Stimulated activated naive CD4-positive, alpha-beta T cell treated with Interleukin-2 at 50 U/mL for 16 hours (primary cell): Measurements from ENCODE around the gene PACS2.
A peak's percentile ranks its signal among the peaks of the same experiment; 100 is the strongest.
"Not testable (repeated sequence)": the region's sequence is repeated elsewhere in the genome, so short reads cannot be mapped to it uniquely, and the experiment has no call there.

ENCODE experiments used
- DNase-seq: peaks from one replicate; lab custom pipeline; 2025; lab: John Stamatoyannopoulos, UW

PACS2 gene

GRCh38 chr14:105350450-105351244, 36.1 kb downstream of the PACS2 start:
- DNase-seq = no peak

- DNase-seq = no peak
Observed at GRCh38 chr14:105351410-105351809, 36.9 kb downstream of the PACS2 start.

DNA sequence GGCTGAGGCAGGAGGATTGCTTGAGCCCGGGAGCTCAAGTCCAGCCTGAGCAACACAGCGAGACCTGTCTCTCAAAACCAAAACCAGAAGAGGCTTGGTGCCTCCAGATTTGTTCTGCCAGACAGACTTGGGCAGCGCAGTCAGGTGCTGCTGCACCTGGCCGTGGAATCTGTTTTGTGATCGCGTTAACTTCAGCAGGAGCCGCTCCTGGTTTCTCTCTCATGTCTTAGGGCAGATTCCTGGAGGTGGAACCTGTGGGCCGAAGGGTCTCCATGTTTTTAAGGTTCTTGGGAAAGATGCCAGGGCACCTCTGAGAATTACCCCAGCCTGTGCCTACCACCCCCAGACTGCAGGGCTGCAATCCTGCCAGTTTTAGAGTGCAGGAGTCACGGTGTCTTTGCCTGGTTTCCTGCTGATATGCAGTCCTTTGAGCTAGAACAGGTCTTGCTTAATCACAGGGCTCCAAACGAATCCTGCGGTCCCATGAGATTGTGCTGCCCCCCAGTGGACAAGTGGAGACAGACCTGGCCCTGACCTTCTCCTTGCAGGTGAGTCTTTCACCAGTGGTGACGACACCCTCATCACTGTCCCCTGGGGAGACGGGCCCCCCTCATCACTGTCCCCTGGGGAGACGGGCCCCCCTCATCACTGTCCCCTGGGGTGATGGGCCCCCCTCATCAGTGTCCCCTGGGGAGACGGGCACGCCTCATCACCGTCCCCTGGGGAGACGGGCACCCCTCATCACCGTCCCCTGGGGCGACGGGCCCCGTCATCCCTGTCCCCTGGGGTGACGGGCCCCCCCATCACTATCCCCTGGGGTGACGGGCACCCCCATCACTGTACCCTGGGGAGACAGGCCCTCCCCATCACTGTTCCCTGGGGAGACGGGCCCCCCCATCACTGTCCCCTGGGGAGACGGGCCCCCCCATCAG, 37.6 kb downstream of the PACS2 start:
- peak; percentile 80 for DNase-seq

DNA sequence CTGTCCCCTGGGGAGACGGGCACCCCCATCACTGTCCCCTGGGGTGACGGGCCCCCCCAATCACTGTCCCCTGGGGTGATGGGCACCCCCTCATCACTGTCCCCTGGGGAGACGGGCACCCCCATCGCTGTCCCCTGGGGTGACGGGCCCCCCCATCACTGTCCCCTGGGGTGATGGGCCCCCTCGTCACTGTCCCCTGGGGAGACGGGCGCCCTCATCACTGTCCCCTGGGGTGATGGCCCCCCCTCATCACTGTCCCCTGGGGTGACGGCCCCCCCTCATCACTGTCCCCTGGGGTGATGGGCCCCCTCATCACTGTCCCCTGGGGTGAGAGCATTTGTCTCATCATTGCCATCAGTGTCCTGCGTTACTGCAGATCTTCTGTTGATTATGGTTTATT, 38.6 kb downstream of the PACS2 start:
- DNase-seq = no peak

- DNase-seq = no peak
Observed at GRCh38 chr14:105354541-105354940, 40.0 kb downstream of the PACS2 start.

DNA sequence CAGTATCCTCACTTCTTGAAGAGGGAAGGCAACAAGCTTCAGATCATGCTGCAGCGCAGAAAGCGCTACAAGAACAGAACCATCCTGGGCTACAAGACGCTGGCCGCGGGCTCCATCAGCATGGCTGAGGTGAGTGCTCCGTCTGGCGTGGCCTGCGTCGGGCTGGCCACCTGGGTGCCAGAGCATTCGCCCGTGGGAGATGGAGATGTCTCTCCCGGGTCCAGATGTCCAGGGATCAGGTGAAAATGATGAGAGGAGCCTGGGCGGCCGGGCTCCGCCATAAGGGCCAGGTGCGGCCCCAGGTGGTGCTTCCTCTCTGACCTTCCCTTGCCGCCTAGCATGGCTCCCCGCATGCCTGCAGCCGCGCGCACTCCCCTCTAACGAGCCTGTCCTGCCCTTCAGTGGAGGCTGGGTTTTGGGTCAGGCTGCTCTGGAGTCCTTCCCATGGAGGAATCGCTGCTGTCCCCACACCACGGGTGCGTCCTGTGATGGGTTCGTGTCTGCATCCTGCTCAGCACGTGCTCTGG, 40.6 kb downstream of the PACS2 start:
- no peak for DNase-seq

- no peak for DNase-seq
Observed at GRCh38 chr14:105355850-105356604, 41.5 kb downstream of the PACS2 start.

DNA sequence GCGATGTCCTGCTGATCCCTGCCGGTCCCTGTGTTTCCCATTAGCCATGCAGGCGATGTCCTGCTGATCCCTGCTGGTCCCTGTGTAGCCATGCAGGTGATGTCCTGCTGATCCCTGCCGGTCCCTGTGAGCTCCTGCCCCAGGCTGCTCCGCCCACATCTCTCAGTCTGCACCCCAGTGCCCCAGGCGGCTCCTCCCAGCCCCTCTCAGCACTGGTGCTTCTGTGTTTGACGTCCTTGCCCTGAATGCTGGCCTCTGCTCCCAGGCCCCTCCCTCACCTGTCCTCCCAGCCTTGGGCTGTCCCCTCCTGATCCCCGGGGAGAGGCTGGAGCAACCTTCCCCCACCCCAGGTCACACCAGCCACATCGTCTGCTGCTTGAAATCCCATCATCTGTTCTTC, 42.4 kb downstream of the PACS2 start:
- DNase-seq = no peak

DNA sequence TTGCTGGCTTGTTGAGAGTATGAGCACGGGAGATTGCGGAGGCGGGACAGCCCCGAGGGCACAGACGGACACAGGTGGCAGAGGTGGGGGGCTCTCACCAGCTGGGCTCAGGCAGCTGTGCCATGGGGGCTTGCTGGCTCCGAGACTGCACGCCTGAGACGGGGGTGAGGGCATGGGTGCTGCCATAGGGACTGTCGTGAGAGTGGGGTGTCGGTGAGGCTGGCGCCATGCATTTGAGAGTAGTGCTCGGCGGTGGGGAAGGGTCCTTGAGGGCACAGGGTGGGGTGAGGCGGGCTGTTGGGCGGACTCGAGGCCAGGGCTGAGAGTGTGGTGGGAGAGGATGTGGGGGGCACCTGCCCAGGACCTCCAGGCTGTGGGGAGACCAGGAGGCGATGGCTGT, 43.1 kb downstream of the PACS2 start:
- no peak for DNase-seq

DNA sequence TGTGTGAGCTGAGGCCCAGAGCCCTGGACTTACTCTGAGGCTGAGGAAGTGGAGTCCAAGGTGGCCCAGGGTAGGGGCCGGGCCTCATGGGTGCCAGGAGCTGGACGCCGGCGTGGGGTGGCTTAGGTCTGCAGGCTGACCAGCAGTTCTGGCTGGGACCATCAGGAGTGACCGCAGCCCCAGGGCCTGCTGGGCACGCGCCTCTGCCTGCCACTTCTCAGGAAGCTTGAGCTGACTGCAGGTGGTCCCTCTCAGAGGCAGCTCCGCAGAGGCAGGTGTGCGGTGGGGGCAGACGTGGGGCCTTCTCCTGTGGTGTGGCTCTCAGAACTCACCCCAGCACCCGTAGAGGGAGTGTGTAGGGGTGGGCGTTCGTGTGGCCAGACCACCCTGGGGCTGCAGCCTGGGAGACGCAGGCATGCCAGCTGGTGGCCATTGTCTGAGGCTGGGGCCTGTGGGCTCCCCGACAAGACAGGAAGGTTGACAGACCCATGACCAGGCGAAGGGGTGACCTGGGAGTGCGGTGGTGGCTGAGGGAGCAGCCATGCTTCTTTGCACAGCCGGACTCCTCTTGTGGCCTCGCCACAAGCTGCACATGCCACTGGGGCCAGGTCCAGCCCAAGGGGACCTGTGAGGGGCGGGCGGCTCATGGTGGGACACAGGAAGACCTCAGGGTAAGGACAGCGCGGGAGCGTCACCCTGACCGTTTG, 43.7 kb downstream of the PACS2 start:
- DNase-seq = no peak

GRCh38 chr14:105358943-105359342, 44.4 kb downstream of the PACS2 start:
- DNase-seq = no peak

- DNase-seq = not testable (repeated sequence)
Observed at GRCh38 chr14:105361412-105361811, 46.9 kb downstream of the PACS2 start.

- DNase-seq = peak; percentile 16
Observed at GRCh38 chr14:105363847-105364708, 49.5 kb downstream of the PACS2 start.

DNA sequence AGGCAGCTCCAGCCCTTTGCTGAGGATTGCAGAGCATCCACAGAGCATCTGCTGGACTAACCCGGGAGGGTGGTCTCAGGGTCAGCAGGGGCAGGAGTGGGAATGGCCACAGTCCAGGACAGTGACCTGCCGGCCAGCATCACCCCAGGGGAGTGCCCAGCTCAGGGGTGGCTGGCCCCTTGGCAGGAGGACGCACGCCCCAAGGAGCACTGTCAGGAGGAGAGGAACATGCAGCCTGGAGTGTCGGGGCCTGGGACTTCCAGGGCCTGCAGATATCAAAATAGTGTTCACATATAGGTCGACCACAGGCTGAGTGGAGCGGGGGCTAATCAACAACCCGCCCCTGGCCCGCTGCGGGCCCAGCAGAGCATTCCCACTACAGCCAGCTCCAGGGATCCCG, 50.6 kb downstream of the PACS2 start:
- DNase-seq = no peak

GRCh38 chr14:105365681-105366080, 51.1 kb downstream of the PACS2 start:
- no peak for DNase-seq

DNA sequence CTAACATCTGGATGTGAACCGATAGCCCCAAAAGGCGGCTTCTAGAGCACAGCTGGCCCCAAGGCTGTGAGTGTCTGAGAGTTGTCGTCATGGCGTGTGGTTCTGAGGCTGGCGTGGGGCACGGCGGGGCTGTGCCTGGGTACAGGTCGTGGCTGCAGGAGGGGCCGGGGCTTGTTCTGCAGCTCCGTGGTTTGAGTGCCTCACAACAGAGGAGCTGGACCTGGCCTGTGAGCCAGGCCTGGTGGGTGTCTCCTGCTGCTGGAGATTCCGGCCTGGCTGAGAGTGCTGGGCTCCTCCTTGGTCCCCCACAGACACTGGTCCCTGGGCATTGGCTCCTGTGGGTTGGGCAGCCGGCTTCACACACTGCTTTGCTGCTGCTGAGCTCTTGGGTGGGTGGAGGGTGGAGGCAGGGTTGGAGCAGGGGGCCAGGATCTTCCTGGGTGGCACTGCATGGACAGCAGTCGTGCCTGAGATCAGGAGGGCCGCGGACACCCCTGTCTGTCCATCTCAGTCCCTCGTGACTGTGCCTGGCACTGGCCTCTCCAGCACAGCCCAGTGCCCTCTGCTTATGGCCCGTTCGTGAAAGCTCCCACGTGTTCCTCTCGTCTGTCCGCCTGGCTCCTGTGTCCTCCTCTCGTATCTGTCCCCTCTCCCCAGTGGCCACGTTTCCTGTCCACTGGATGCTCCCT, 52.0 kb downstream of the PACS2 start:
- DNase-seq = no peak

DNA sequence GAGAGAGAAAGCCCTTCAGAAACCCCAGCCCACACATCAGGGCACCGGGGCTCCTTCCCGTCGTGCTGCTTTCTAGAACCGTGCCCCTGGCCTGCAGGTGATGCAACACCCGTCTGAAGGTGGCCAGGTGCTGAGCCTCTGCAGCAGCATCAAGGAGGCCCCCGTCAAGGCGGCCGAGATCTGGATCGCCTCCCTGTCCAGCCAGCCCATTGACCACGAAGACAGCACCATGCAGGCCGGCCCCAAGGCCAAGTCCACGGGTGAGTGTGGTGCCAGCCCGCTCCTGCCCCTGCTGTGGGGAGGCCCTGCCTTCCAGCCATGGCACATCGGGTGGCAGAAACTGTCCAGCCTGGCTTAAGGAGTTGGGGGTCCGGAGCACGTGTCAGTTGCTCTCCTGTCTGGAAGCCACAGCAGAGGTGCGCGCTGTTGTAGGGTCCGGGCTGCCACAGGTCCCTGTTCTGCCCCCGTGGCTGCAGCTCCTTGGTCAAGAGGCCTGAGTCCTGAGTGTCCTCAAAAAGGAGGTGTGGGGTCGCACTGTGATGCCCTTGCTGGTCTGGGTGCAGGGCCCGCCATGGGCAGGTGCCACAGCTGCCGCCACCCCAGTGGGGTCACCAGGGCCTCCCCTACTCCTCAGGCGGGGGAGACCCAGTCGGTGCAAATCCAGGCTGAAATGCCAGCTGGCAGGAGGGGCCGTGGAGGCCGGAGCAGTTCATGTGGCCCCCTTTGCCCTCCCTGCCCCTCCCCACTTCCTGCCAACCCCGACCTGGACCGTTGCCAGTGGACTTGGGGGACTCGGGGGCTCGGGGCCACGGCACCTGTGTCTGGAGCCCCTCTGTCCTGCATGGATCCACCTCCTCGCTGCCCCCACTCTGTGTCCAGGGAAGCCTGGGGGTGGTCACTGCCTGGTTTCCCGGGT, 52.8 kb downstream of the PACS2 start:
- no peak for DNase-seq

- no peak for DNase-seq
Observed at GRCh38 chr14:105368032-105368417, 53.5 kb downstream of the PACS2 start.

DNA sequence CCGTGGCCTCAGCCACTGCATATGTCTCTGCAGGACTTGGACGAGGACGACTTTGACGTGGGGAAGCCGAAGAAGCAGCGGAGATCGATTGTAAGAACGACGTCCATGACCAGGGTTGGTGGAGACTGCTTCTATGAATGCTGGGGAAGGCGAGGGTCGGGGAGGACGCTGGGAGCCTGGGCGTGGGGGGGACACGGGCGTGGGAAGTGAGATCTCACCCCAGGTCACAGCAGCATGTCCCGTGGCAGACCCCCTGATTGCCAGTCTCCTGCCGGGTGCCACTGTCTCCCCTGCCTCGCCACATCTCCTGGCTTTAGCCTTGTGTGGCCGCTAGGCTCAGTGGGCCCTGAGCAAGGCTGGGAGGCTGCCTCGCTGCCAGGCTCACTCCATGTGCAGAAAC, 53.9 kb downstream of the PACS2 start:
- no peak for DNase-seq
